T47D (cell line): ENCODE measurements around the gene FRMD4B.

Experiments used
- DNase-seq, 2 experiments: peaks; one replicate each; pipeline versions ENCODE4 v3.0.0 to v3.0.0-alpha.2; 2011 to 2012; ENCODE audit warnings: low read depth in 1 of 2, low spot score in 1 of 2
- JUND ChIP-seq: IDR thresholded peaks from 2 replicates; pipeline ENCODE4 v1.6.1; 2012; ENCODE audit warnings: low read depth
- in situ Hi-C: cut with HindIII; loops from 2 replicates; pipeline ENCODE4 v1.10.0; 2016; ENCODE audit warnings: low sequenced_read_pairs, low pct_unique_long_range_greater_than_20kb

Gene FRMD4B

GRCh38 chr3:69417541-69418078 lies 31.7 kb upstream of the FRMD4B start:
- DNase-seq: no peak
- TF ChIP-seq JUND: no peak
- in situ Hi-C loops: no loop called here

GRCh38 chr3:69413551-69414207 lies 27.8 kb upstream of the FRMD4B start:
- no peak for DNase-seq
- in situ Hi-C loops: no loop called here

DNA sequence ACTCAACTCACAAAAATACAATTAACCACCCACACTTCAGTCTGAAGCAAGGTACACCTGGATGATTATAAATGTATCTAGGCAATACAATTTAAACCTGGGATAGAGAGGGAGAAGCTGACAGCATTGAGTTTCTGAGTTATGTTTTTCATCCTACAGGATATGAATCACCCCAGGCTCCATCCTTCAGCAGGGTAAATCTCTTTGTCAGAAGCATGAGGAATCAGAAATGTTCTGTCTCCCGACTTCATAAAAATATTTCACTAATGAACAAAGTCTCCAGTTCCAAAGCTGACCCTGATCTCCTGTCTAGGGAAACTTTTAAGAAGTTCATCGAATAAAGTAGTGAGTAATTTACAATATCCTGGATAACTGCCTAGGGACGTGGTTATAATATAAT lies 25.5 kb upstream of the FRMD4B start:
- no peak for DNase-seq
- no peak for TF ChIP-seq JUND
- in situ Hi-C loops: no loop called here

More at GRCh38 chr3:69413551-69414207, 27.8 kb upstream of the FRMD4B start:
- no peak for TF ChIP-seq JUND

DNA sequence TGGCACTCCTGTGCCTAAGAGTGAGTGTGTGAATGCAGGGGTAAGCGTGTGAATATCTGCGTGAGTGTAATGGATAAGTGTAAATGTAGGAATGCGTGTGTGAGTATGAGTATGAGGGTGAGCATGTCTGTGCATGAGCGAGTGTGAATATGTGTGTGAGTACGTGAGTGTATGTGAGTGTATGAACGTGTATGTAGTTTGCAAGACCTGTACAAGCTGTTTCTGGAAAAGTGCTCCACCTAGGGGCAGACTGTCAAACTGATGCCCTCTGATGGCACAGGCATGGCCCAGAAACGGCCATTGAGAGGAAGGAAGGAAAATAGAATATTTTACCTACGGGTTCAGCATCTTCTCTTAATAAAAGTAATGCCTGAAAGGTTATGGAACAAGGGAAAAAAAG lies 24.4 kb upstream of the FRMD4B start:
- TF ChIP-seq JUND: no peak
- DNase-seq: peak in 1 of 2 experiments; percentile 76
- in situ Hi-C loops: no loop called here

DNA sequence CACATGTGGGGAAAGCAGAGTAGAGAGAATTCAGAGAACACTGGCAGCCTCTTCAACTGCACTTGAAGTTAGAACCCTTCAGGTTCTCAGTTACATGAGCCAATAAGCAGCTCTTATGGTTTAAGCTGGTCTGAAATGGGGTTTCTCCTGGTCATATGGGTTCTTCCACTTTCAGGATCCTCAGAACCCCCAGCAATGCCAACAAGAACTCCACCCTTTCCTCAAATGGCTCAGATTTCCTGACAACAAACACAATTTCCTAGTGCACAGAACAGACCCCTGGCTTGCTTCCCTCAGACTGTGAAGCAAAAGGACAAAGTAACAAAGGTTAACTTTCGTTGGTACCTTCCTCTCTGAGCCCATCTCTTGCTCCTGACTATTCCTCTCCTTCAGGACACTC lies 23.9 kb upstream of the FRMD4B start:
- TF ChIP-seq JUND: no peak
- DNase-seq: no peak
- in situ Hi-C loops: no loop called here

DNA sequence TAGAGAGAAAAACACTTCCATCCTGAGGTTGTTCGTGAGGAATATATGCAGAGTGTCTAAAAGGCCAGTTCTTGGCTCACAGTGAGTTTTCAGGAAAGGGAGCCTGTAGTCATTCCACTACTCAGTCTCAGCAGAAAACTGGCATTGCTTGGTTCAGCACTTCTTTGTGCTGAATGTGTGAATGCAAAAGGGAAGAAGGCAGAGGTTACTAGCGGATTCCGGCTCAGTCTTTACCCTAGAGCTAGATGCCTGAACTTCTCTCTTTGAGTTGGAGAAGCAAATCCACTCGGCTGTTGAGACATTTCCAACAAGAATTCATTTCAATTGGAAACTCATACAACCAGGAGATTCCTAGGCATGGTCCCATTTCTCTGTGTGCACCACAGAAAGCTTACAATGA lies 23.1 kb upstream of the FRMD4B start:
- DNase-seq: no peak
- in situ Hi-C loops: no loop called here
- TF ChIP-seq JUND: no peak

GRCh38 chr3:69408542-69408941 lies 22.7 kb upstream of the FRMD4B start:
- no peak for TF ChIP-seq JUND
- in situ Hi-C loops: no loop called here
- no peak for DNase-seq

DNA sequence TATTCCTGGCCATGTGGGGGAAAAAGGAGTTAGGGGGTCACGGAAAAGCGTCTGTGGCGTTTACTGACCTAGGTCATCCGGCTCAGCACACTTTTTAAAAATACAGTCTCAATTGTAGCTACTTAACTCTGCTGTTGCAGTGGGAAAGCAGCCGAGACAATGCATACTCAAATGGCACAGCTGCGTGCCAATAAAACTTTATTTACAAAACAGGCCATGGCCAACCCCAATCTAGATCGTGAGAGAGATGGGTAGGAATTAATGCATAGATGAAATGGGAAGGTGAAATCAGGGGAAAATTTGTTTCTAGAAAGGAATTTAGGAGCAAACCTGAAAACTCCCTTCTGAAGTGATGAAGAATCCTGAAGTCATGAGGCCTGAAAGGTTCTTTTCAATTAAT lies 22.0 kb upstream of the FRMD4B start:
- no peak for DNase-seq
- in situ Hi-C loops: no loop called here
- TF ChIP-seq JUND: no peak

- no peak for TF ChIP-seq JUND
- DNase-seq: peak in 1 of 2 experiments; percentile 37
- in situ Hi-C loops: no loop called here
Measured at GRCh38 chr3:69406163-69406562, 20.3 kb upstream of the FRMD4B start.

DNA sequence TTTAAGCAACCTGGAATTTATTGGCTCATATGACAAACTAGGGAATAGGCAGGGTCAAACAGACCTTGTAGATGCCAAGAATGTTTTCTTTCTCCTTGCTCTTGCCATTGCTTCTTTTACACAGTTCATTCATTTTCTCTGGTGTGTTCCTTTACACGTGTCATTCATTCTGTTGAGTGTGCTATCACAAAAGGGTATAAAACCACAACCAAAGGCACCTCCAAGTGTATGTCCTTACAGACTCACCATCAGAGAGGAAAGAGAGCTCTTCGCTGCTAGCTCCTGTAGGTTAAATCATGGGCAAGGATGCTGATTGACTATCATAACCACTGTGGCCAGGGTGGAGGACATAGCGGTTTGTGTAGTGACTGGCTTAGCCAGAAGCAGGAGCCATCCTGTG lies 19.2 kb upstream of the FRMD4B start:
- TF ChIP-seq JUND: no peak
- in situ Hi-C loops: no loop called here
- no peak for DNase-seq

GRCh38 chr3:69403454-69403853 lies 17.6 kb upstream of the FRMD4B start:
- in situ Hi-C loops: no loop called here
- peak in 1 of 2 experiments; percentile 84 for DNase-seq
- no peak for TF ChIP-seq JUND

DNA sequence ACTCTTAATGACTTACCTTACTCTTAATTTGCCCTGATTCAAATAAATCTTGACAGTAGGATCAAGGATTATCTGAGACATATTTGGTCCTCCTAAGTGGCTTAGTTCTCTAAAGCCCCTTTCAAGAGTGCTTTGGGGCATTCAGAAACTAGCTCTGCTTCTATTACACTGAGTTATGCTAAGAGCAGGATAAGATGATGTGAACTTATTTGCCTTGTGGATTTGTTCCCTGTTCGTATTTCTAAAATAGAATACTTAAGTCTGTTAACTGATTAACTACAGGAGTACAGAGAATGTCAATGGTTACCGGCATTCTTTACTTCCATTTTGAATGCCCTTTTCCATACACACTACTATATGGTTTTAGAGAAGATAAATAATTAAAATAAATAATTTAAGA lies 14.8 kb upstream of the FRMD4B start:
- no peak for DNase-seq
- in situ Hi-C loops: no loop called here
- no peak for TF ChIP-seq JUND

DNA sequence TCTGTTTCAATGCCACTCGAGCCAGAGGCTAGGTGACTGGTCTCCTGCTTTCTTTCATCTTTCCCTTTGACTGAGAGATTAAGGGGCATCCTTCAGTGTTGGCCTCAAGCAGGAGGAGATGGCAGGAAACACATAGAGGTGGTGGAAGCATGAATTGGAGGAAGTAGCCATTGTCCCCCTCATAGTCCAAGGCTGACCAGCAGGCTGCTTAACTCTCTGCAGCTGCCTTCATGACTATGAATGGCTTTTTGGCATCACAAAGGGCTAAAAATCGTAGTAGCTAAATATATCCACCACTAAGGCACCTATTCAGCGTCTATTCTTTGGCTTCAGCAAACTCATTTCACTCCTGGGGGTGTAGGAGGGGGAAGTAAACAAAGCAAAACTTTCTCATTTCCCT lies 7.0 kb upstream of the FRMD4B start:
- no peak for TF ChIP-seq JUND
- in situ Hi-C loops: no loop called here
- DNase-seq: no peak

GRCh38 chr3:69392415-69392814 lies 6.5 kb upstream of the FRMD4B start:
- no peak for TF ChIP-seq JUND
- in situ Hi-C loops: no loop called here

More at GRCh38 chr3:69392415-69392814, 6.5 kb upstream of the FRMD4B start:
- DNase-seq: no peak
